Embryonic facial prominence (tissue), 1 donor: ENCODE results near the gene IL17RA.

Source experiments
- DNase-seq: peaks from one replicate; pipeline ENCODE4 v3.0.0-alpha.2; 2016; ENCODE audit errors: extremely low spot score

Gene IL17RA

GRCh38 chr22:17083811-17084441, 874 bp upstream of the IL17RA start:
- no peak for DNase-seq

DNA sequence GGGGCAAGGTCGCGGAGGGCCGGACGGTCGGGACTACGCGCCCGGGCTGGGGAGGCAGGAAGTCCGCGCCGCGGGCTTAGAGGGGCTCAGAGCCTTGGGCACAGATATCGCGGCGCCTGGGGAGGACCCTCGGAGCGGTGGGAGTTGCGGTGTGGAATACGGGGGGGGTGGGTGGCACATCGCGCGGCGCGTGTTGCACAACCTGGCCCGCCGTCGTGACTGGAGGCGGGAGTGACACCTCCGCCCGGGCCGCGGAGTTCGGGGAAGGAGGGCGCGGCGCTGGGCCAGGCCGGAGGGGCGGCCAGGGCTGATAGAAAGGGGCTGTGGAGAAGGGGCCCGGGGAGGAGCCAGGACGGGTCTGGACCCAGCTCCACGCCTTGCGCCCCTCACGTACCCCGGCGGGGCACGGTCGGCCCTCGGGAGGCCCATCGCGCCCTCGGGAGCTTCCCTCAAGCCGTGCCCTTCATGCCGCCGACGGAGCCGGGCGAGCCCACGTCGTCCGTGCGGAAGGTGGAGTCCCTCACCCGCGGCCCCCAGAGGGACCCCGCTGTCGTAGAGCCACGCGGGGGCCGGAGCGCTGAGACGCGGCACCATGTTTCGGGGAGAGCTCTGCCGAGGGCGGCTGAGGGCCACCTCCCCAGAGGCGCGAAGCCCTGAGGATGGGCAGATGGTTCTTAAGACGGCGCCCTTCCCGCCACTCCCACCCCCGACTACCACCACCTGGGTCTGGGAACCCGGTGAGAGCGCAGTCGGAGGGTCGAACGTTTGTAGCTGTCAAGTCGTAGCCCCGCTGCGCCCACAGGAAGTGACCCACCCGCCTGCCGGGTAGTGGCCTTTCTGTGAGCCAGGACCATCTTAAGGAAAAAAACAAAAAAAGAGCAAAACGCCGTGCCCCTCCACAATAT, 729 bp downstream of the IL17RA start:
- no peak for DNase-seq

DNA sequence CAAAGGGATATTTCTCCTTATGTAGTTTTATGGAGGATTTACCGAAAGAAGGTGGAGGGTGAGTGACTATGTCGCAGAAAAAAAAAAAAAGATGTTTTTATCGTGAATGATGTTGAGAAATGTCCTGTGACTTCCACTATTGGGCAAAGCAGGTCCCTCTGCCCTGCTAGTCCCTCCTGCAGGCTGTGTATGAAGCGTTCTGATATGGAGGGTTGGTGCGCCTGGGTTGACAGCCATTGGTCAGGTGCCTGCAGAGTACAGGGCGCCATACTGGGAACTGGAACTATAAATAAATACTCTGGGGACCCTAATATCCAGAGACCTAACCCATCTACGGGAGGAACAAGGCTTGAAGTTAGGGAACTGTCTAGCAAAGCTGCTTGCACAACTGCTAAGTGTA, 1.5 kb downstream of the IL17RA start:
- DNase-seq, result no peak

GRCh38 chr22:17086788-17087497, 2.1 kb downstream of the IL17RA start:
- no peak for DNase-seq

DNA sequence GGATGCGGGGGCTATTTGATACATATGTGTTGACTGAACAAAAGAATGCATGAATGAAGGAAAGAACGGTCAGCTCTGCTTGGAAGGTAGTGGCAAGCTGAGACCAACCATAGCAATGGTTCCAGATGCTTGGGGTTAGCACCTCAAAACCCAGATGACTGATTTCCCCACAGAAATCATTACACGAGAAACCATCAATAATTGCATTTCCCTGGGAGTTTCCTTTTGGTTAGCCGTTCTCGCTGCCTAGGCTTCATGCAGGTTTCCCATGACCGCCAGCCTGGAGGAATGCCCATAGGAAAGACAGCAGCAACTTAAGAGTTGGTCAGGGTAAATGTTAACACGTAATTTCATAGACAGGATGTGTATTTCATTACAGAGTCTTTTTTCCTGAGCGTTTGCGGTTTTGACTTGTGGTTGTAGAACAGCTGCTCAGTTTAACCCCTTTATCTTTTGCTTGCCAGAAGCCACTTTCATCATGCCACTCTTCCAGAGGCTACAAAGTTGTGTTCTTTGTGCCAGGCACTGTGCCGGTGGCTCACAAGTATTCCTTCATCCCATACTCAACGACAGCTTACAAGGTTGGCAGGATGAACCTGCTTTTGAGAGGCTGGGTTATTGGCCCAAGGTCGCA, 2.8 kb downstream of the IL17RA start:
- DNase-seq, result no peak

- no peak for DNase-seq
These were observed 5.8 kb downstream of the IL17RA start for GRCh38 chr22:17090550-17090949.

- no peak for DNase-seq
These were observed 7.1 kb downstream of the IL17RA start for GRCh38 chr22:17091851-17092250.

DNA sequence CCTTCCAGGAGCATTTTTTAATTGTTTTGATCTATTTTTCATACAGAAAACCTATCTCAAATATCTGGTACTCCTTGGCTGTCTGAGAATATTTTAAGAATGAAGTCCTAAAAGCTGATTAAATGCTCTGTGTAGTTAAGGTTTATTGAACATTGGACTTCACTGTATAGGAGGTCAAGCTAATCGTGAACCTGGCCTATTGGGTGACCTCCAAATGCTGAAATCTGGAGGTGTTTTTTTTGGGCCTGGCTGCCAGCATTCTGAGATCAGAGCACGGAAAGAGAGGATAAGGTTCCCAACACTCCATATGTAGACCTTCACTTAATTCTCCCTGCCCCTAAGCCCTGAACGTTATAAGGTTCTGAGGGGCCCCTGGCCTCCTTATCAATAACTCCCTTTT, 8.3 kb downstream of the IL17RA start:
- DNase-seq, result no peak

DNA sequence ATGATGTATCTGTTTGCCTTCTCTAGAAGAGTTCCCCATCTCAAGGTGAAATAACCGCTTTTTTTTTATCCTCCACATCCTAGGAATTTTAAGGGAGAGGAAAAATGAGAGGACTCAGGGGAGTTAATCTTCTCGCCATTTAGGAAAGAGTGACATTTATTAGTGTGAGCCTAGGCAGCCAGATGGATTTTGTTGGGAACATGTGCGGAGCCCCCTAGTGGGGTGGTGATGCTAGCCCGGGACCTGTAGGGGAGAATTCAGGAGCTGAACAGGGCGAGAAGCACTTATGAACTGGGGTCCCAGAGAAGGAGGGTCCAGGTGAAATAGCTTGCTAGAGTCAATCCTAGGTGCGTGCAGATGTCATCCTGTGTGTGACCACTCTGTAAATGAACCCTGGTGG, 10.7 kb downstream of the IL17RA start:
- DNase-seq, result no peak

DNA sequence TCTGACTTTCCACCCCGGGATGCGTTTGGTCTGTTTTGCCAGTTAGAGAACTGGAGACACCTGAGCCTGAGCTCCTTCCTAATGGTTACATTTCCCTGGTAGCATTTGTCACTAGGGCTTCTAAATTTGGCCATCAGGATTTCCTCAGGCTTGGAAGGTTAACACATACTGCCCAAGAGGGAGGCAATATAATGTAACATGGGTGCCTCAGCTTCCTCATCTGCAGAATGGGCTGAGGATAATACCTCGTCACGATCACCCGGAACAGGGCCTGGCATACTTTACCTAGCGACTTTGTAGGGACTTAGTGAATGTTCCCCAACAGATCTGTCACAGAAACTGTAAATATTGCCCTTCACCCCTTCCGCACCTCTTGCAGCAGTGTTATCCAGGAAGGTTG, 11.3 kb downstream of the IL17RA start:
- no peak for DNase-seq

DNA sequence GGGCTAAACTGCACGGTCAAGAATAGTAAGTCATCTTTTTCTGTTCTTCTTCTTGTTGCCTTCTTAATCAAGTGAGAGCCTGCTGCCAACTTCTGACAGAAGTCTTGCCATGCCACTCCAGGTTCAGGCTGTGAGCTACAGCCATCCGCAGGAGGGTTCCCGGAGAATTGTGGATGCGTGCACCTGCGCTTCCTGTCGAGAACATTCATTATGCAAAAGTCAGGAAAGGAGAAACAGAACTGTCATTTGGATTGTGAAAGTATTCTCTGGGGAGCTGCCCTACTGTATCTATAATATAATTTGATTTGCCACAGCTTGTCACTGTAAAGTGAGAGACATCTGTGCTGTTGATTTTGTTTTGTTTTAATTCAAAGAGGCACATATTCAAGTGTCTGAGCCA, 12.3 kb downstream of the IL17RA start:
- no peak for DNase-seq

- no peak for DNase-seq
These were observed 12.9 kb downstream of the IL17RA start for GRCh38 chr22:17097701-17098100.

DNA sequence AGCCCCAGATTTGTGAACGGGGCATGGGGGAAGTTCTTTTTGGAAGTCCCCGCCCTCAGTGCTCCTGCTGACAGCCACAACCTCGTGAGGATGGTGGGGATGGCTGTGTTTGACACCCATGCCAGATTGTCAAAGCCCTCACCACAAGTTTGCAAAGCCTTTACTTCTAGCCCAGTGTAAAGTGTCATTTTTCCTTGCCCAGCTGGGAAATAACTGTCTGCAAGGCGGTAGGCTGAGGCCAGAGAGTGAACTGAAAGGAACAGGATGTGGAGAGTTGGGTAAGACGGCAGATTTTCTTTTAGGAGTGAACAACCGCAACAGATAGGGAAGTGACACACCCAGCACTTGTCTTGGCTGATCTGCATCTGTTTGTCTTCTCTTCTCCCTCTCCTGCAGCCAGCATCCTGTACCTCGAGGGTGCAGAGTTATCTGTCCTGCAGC, 13.6 kb downstream of the IL17RA start:
- no peak for DNase-seq

- no peak for DNase-seq
These were observed 15.8 kb downstream of the IL17RA start for GRCh38 chr22:17100621-17101020.

- DNase-seq, result no peak
These were observed 16.9 kb downstream of the IL17RA start for GRCh38 chr22:17101475-17102296.

DNA sequence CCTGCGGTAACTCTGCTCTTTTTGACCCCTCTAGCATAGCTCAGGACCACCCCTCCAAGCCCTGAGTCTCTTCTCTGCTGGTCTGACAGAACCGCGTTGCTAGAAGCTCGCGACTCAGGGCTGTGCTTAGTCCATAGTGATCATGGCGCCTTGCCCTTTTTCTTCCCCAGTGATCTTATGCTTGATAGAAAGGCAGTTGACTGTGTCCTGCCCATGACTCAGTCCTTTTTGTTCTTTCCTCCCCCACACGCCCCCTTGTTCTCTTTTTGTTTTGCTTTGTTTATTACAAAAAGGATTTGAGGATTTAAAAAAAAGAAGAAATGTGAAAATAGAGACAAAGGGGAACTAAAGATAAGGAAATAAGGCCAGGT, 17.5 kb downstream of the IL17RA start:
- no peak for DNase-seq

GRCh38 chr22:17103351-17103750, 18.6 kb downstream of the IL17RA start:
- DNase-seq, result no peak

- DNase-seq, result no peak
These were observed 19.6 kb downstream of the IL17RA start for GRCh38 chr22:17104336-17104935.

DNA sequence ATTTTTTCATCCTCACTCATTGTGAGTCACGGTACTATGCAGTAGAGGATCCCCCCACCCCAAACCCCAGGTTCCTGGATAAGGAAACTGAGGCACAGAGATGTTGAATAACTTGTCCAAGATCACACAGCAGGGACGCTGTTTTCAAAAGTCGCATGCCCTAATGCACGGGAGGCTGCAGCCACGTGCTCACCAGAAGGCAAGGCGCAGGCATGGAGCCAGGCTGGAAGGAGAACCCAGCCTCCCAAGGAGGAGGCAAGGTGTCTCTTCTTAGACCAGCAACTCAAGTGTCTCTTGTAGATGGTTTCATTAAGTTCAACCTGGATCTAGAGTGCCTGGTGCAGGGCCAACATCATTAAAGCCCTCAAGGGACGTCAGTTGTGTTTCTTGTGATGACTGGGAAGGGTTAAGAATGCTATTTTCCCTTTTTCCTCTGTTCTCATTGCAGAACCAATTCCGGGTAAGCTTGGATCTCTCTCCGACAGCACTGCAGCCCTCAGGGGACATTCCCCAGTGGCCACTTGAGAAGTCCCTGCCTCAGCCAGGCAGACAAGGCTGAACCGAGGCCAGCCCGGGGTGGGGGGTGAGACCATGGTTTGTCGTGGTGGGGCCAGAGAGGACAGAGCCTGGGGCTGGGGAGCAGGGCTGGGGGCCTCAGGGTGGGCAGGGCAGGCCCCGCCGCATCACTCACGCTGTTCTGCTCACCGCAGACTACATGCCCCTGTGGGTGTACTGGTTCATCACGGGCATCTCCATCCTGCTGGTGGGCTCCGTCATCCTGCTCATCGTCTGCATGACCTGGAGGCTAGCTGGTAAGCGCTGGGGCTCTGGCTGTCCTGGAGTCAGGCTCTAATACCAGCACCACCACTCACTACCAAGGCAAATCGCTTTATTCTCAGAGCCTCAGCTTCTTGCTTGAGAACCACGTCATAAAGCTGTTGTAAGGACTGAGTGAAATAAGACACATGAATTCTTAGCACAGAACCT, 20.6 kb downstream of the IL17RA start:
- DNase-seq, result no peak
